Activated CD4-positive, alpha-beta T cell treated with anti-CD3 and anti-CD28 coated beads for 36 hours (primary cell): ENCODE measurements around the gene ADAMTS5. TPM values are rescaled to one million over a fixed set of nuclear protein-coding genes. Genes with fewer than 3 reads are reported as not detected.
A peak's percentile ranks its signal among the peaks of the same experiment; 100 is the strongest.

ENCODE experiments used
- ATAC-seq: fragments of 200-7000 bp; cut with Tn5 transposase; one replicate; pipeline ENCODE4 v1.10.0; 2021; ENCODE audit warnings: mild to moderate bottlenecking, moderate library complexity
- CTCF ChIA-PET: fragments of 350-600 bp; sonication (Branson Sonifier 250); formaldehyde crosslinking; loops from one replicate; lab custom pipeline; 2021; ENCODE audit warnings: antibody characterized with exemption; lab: Charles Lee
- POLR2A ChIA-PET: fragments of 350-600 bp; sonication (Branson Sonifier 250); formaldehyde crosslinking; loops from one replicate; lab custom pipeline; 2021; ENCODE audit warnings: antibody characterized with exemption, inconsistent platforms; lab: Charles Lee
- DNase-seq: peaks from one replicate; pipeline ENCODE4 v3.0.0-alpha.2; 2020
- H3K27ac Mint-ChIP-seq: one replicate; pipeline ENCODE4 v1.8.0; 2021; ENCODE audit warnings: mixed read lengths
- H3K27me3 Mint-ChIP-seq: one replicate; pipeline ENCODE4 v1.8.0; 2021; ENCODE audit warnings: mixed read lengths
- H3K36me3 Mint-ChIP-seq: one replicate; pipeline ENCODE4 v1.8.0; 2021; ENCODE audit warnings: low read depth, mixed read lengths
- H3K4me1 Mint-ChIP-seq: one replicate; pipeline ENCODE4 v1.8.0; 2021; ENCODE audit warnings: mixed read lengths
- H3K4me3 Mint-ChIP-seq: one replicate; pipeline ENCODE4 v1.8.0; 2021; ENCODE audit warnings: mild to moderate bottlenecking, moderate library complexity, mixed read lengths
- H3K9me3 Mint-ChIP-seq: one replicate; pipeline ENCODE4 v1.8.0; 2021; ENCODE audit warnings: low read depth, mixed read lengths
- intact Hi-C, 2 experiments: fragments of 100-400 bp; cut with DNase I in 1 of 2; cut with micrococcal nuclease in 1 of 2; formaldehyde crosslinking; loops; one replicate each; pipeline versions ENCODE4 v1.14.2 to v1.15.1; 2022 to 2024; cut with DNase I, micrococcal nuclease
- total RNA-seq, 2 experiments: library from RNA; stranded (reverse); gene quantifications; one replicate each; pipeline ENCODE4 v1.2.3, GENCODE V29; 2021

ADAMTS5 gene
- total RNA-seq, 2 experiments from 2014 or later: not detected

DNA sequence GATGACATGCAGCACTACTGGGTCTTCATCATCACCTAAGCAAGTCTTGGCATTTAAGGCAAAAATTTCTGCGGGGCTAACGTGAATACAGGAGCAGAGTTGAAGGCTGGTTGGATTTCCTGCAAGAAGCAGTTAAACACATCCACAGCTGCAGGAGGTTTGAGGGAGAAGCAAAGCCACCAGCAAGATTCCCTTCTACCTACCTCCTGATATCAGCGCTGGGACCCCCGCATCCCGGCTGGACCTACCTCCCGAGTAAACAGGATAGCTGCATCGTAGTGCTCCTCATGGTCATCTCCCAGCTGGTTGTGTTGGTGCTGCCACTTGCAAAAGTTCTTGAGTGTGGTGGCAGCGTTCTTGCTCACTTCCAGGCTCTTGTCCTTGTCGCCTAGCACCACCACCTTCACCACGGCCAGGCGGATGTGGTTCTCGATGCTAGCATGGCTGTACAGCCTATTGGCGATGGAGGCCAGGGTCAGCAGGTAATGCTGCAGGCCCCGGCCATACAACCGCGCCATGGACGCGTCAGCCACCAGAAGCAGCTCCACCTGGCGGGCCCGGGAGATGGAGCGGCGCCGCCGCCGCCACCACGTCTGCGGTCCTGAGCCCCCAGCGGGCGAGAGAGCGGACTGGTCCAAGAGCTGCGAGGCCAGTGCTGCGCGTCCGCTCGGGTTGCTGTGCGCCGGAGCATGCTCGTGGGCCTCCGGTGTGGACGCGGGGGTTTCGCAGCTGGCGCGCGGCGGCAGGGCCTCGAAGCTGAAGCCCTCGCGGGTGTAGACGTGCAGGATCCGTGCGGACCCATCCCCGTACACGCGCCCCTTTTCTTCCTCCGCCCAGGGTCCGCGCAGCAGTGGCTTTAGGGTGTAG, 1.6 kb downstream of the ADAMTS5 start:
- no peaks in the 10 kb centered on the region for H3K36me3 Mint-ChIP-seq
- peak; percentile 6 for DNase-seq
- no peaks in the 10 kb centered on the region for H3K9me3 Mint-ChIP-seq
- H3K27me3 Mint-ChIP-seq: peaks cover 38% of the 10 kb centered on the region
- no peak overlapping the region for H3K27ac Mint-ChIP-seq
- intact Hi-C loops: loop anchor here in 1 of 2 experiments (5.0 kb wide), 1 partner anchor 118 kb away; the partner anchor contains the start of gene ADAMTS1
- no peak overlapping the region for H3K4me3 Mint-ChIP-seq
- ChIA-PET POLR2A (no interaction called here), CTCF (no interaction called here)
- peaks cover 3% of the 10 kb centered on the region for H3K4me1 Mint-ChIP-seq
- ATAC-seq: no peak

DNA sequence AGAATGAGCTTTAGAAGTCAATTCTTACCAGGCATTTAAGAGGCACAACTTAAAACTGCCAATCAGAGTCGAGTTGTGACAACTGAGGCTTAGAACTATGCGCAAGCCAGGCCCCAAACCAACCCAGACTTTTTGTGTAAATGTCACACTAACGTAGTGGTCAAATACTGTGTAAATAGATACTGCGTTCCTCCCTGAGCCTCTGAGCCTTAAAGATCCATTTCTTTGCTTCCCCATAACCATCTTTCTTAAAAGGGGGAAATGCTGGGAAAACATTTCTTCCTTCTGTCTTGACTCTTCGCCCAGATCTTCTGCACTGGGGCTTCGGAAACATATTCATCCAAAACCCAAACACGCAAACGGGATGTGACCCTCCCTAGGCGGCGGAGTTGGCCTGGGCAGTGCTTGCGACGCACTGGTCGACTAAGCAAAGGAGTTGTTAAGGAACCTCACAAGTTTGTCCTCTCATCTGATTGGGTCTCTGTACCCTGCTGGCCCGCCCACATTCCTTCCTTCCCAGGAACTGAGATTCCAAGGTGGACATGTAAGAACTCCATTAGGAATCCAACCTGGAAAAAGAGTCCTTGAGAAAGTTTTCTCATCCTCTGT, 2.6 kb downstream of the ADAMTS5 start:
- Mint-ChIP-seq H3K27me3 (peaks cover 38% of the 10 kb centered on the region), H3K36me3 (no peaks in the 10 kb centered on the region), H3K9me3 (no peaks in the 10 kb centered on the region), H3K4me1 (peaks cover 3% of the 10 kb centered on the region), H3K4me3 (no peak overlapping the region), H3K27ac (no peak overlapping the region)
- intact Hi-C loops: no loop called here
- no peak for ATAC-seq
- CTCF ChIA-PET: interaction anchor here (1.0 kb wide), 1 partner anchor 736 kb away, joined by 3 read pairs; no protein-coding TSS in a partner anchor
- POLR2A ChIA-PET: no interaction called here
- DNase-seq: no peak

DNA sequence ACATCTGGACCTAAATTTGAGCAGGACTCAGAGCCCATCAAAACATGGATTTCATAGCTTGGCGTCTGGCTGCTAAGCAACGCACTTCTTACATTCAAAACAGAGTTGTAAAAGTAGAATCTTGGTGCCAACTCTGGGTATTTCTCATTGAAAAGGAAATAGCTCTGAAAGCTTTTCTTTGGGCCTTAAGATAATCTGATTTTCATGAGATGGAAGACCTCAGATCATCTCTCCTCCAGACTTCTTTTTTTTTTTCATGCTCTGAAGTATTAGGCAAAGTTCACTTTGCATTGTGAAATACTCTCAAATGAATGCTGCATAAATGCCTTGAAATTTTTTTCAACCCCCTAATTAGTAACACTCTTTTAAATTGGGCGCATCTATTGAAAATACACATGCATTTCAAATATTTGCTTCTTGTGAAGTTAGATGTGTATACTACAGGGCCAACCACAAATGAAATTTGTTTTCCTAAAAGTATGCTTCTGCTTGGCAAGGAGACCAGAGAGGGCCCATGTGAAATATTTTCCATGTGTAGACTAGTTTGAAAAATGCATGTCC, 4.2 kb downstream of the ADAMTS5 start:
- H3K9me3 Mint-ChIP-seq: no peaks in the 10 kb centered on the region
- POLR2A ChIA-PET: no interaction called here
- peaks cover 29% of the 10 kb centered on the region for H3K27me3 Mint-ChIP-seq
- DNase-seq (no peak), ATAC-seq (no peak)
- CTCF ChIA-PET: interaction anchor here (0.8 kb wide), 1 partner anchor 14 kb away, joined by 3 read pairs; no protein-coding TSS in a partner anchor
- no peak overlapping the region for H3K27ac Mint-ChIP-seq
- no peak overlapping the region for H3K4me3 Mint-ChIP-seq
- peaks cover 3% of the 10 kb centered on the region for H3K4me1 Mint-ChIP-seq
- intact Hi-C loops: no loop called here
- no peaks in the 10 kb centered on the region for H3K36me3 Mint-ChIP-seq

DNA sequence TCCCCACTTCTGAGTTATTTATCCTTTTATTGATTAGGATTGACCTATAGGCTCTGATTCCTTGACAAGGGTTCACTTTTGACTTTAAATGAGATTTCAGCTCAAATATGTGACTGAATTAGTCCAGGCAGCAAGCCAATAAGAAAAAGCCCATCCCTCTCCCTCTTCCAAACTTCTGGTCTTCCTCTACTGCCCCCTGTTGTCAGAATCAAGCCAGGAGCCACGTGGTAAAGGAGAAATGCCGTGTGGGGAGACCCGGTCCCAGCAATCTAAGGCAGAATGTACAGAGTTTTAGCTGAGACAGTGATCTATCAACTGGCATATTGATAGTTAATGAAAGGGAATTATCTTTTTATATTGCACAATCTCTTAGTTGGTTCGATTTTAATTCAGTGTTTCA, 5.2 kb downstream of the ADAMTS5 start:
- peak; percentile 6 for DNase-seq

DNA sequence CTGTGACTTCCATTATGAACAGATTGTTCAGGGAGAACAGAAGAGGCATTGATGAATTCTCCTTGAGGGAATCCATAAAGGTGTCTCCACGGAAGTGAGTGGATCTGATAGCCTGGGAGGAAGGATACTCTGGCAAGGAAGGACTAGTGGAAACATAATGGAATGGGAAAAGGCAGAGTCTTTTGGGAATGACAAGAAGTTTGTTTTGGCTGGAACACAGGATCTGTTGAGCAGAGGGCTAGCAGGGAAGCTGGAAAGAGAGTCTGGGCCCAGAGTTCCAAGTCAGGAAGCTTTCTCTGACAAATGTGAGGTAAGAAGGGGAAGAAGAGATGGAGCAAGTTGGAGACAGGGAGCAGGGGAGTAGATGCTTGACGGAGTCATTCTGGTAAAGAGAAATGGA, 8.1 kb downstream of the ADAMTS5 start:
- CTCF ChIA-PET: interaction anchor here (0.7 kb wide), 1 partner anchor 16 kb away, joined by 3 read pairs; no protein-coding TSS in a partner anchor
- no peak overlapping the region for H3K4me3 Mint-ChIP-seq
- intact Hi-C loops: no loop called here
- no peaks in the 10 kb centered on the region for H3K9me3 Mint-ChIP-seq
- no peaks in the 10 kb centered on the region for H3K36me3 Mint-ChIP-seq
- H3K27me3 Mint-ChIP-seq: peaks cover 1% of the 10 kb centered on the region
- ATAC-seq (no peak), DNase-seq (no peak)
- H3K4me1 Mint-ChIP-seq: no peaks in the 10 kb centered on the region
- POLR2A ChIA-PET: no interaction called here
- no peak overlapping the region for H3K27ac Mint-ChIP-seq

More for the DNA sequence above, 5.2 kb downstream of the ADAMTS5 start:
- Mint-ChIP-seq H3K4me3 (no peak overlapping the region), H3K27ac (no peak overlapping the region), H3K36me3 (no peaks in the 10 kb centered on the region), H3K9me3 (no peaks in the 10 kb centered on the region), H3K4me1 (no peaks in the 10 kb centered on the region), H3K27me3 (peaks cover 19% of the 10 kb centered on the region)
- ChIA-PET POLR2A (no interaction called here), CTCF (interaction anchor here (0.8 kb wide), 1 partner anchor 13 kb away, joined by 3 read pairs; no protein-coding TSS in a partner anchor)
- intact Hi-C loops: no loop called here
- ATAC-seq: no peak

DNA sequence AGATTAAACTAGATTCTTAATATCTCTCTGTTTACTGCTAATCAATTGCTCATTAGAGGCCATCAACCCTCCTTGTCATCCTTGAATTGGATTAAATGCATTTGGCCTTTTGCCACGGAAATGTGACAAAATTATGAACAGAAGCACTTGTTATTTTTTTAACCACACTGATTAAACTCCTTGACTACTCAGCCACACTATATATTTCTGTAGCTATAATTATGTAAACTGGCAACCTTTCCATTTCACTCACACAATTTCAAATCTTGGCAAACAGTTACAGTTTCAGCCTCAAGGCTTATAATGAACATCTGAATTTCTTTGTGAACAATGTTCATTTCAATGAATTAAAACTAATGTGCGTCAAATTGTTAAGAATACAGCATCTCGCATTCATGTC, 10.1 kb downstream of the ADAMTS5 start:
- no peaks in the 10 kb centered on the region for H3K36me3 Mint-ChIP-seq
- ATAC-seq (no peak), DNase-seq (no peak)
- ChIA-PET CTCF (interaction anchor here (0.7 kb wide), 1 partner anchor 9 kb away, joined by 4 read pairs; no protein-coding TSS in a partner anchor), POLR2A (no interaction called here)
- H3K4me1 Mint-ChIP-seq: no peaks in the 10 kb centered on the region
- peaks cover 3% of the 10 kb centered on the region for H3K27me3 Mint-ChIP-seq
- no peak overlapping the region for H3K4me3 Mint-ChIP-seq
- no peaks in the 10 kb centered on the region for H3K9me3 Mint-ChIP-seq
- H3K27ac Mint-ChIP-seq: no peak overlapping the region
- intact Hi-C loops: no loop called here

DNA sequence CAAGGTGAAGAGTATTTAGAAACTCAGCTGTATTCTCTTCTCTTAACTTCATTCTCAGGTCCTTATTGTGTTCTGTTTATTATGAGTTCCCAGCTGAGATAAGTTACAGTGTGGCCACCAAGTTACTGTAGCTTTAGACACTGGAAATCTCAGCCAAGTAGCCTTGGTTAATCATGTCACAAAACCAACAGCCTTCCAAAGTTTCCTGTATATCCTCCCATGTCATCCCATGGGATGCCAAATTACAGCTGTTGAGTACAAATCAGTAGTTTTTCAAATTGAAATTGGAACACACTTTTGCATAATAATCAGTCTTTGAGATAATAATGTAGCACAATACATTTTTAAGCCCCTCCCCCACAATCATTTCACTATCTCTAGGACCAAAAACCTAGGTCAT, 10.7 kb downstream of the ADAMTS5 start:
- Mint-ChIP-seq H3K27me3 (peaks cover 3% of the 10 kb centered on the region), H3K4me3 (no peak overlapping the region), H3K36me3 (no peaks in the 10 kb centered on the region), H3K9me3 (no peaks in the 10 kb centered on the region), H3K4me1 (no peaks in the 10 kb centered on the region), H3K27ac (no peak overlapping the region)
- intact Hi-C loops: no loop called here
- ATAC-seq (no peak), DNase-seq (no peak)
- POLR2A ChIA-PET: no interaction called here
- CTCF ChIA-PET: interaction anchor here (0.7 kb wide), 1 partner anchor 8 kb away, joined by 4 read pairs; no protein-coding TSS in a partner anchor

DNA sequence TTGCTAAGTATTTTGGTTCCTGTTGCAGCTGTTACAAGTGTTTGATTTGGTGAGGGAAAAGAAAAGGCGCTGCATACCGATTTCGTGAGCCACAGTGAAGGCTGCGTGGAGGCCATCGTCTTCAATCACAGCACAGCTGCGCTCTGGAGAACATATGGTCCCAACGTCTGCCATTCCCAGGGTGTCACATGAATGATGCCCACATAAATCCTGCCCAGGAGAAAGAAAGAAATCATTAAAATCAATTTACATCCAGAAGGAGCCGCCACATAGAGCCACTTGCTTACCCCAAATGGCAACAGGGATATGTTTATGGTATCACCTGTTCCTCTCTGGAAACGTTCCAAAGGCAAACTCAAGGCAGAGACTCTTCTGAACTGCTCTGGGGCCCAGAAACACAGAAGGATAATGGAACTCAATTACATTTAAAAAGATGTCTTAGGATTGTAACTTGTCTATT, 12.2 kb downstream of the ADAMTS5 start:
- CTCF ChIA-PET: no interaction called here
- Mint-ChIP-seq H3K27ac (no peak overlapping the region), H3K4me3 (no peak overlapping the region), H3K4me1 (no peaks in the 10 kb centered on the region), H3K9me3 (no peaks in the 10 kb centered on the region), H3K27me3 (peaks cover 3% of the 10 kb centered on the region), H3K36me3 (no peaks in the 10 kb centered on the region)
- ATAC-seq: no peak
- POLR2A ChIA-PET: no interaction called here
- no peak for DNase-seq
- intact Hi-C loops: no loop called here

DNA sequence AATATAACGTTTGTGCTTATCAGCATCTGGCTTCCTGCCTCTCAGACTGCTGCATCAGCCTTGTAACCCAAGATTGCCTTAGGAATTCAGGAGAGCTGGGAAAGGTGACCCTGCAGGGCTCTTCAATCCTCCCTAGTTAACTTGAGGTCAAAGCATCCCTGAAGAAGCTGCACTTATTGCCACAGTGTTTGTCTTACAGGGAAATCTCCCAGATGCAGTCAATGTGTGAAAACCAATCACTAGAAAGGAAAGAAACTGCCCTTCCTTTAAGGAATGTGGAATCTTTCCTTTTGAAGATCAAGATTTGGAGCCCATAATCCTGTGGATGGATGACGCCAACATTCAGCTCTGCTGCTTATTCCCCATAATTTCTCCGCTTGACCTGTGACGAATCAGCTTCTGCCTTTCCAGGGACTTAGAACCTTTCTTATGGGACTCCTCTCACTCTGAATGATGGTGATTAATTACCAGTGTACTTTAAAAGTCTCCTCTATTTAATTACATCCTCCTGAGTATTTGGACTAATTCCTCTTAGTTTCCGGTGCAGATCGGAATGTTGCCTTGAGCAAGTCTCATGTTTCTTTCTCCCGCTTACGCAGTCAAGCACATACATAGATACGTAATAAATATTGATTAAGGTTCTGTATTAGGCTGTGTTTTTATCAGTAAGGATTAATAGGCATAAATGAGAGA, 14.4 kb downstream of the ADAMTS5 start:
- Mint-ChIP-seq H3K9me3 (no peaks in the 10 kb centered on the region), H3K27me3 (peaks cover 3% of the 10 kb centered on the region), H3K36me3 (no peaks in the 10 kb centered on the region), H3K4me3 (no peak overlapping the region), H3K27ac (no peak overlapping the region), H3K4me1 (no peaks in the 10 kb centered on the region)
- CTCF ChIA-PET: interaction anchor here (0.7 kb wide), 1 partner anchor 119 kb away, joined by 3 read pairs; no protein-coding TSS in a partner anchor
- ATAC-seq (no peak), DNase-seq (no peak)
- POLR2A ChIA-PET: no interaction called here
- intact Hi-C loops: no loop called here

DNA sequence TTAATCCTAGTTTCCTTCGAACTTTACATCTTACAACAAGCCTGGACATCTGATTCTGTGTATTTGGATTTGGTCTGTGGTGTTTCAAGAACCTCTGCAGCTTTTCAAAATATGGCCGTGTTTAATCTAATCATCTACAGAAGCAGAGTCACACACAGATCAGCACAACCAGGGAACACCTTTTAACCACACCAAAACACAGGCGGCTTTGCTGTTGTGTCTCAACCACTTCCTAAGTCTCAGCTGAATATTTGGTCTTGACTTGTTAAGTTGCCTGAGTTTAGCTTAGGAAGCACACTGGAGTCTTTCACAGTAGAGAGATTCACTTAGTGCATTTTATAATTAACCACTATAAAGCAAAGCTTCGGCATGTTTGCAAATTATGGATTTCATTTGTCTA, 17.1 kb downstream of the ADAMTS5 start:
- Mint-ChIP-seq H3K27ac (no peak overlapping the region), H3K9me3 (no peaks in the 10 kb centered on the region), H3K4me1 (no peaks in the 10 kb centered on the region), H3K36me3 (no peaks in the 10 kb centered on the region), H3K27me3 (peaks cover 7% of the 10 kb centered on the region), H3K4me3 (no peak overlapping the region)
- ChIA-PET POLR2A (no interaction called here), CTCF (no interaction called here)
- DNase-seq (no peak), ATAC-seq (no peak)
- intact Hi-C loops: no loop called here

DNA sequence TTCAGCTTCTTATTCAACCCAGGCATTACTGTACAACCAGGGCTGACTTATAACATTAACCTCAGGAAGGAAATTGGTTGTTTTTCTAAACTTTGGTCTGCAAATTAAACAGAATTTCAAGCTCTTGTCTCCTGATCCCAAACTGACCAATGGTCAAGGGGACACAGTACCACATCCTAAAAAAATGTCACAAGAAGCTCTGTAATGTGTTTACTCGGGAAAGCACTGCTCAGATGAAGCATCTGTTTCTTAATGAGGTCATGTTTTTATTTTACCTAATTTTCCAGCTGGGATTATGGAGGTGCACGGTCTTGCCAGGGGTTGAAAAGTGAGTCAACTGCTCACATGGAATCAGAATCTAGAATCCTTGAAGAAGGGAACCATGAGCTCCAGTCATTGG, 18.7 kb downstream of the ADAMTS5 start:
- Mint-ChIP-seq H3K4me3 (no peak overlapping the region), H3K27ac (no peak overlapping the region), H3K4me1 (no peaks in the 10 kb centered on the region), H3K27me3 (peaks cover 8% of the 10 kb centered on the region), H3K36me3 (no peaks in the 10 kb centered on the region), H3K9me3 (no peaks in the 10 kb centered on the region)
- DNase-seq (no peak), ATAC-seq (no peak)
- CTCF ChIA-PET: interaction anchor here (0.9 to 1.3 kb wide), 3 partner anchors 9 to 14 kb away, joined by 3 to 6 read pairs (median 4); no protein-coding TSS in a partner anchor
- POLR2A ChIA-PET: no interaction called here
- intact Hi-C loops: no loop called here
